Kidney epithelial cell (primary cell): ENCODE measurements around the gene METTL26. TPM values are rescaled to one million over a fixed set of nuclear protein-coding genes. Genes with fewer than 3 reads are reported as not detected.
"Not testable (repeated sequence)": the region's sequence is repeated elsewhere in the genome, so short reads cannot be mapped to it uniquely, and the experiment has no call there.

Experiments
- DNase-seq: peaks from one replicate; pipeline ENCODE4 v3.0.0-alpha.2; 2010; ENCODE audit warnings: low read depth
- H3K27me3 ChIP-seq: 2 replicates; pipeline ENCODE4 v1.6.0; 2011; ENCODE audit warnings: low read length; ENCODE audit not compliant: control insufficient read depth, insufficient read depth
- H3K36me3 ChIP-seq: 2 replicates; pipeline ENCODE4 v1.5.1; 2011; ENCODE audit warnings: low read length; ENCODE audit not compliant: control insufficient read depth, insufficient read depth
- H3K4me3 ChIP-seq: 2 replicates; pipeline ENCODE4 v1.5.1; 2011; ENCODE audit warnings: low read depth, mild to moderate bottlenecking, control low read depth, low read length
- total RNA-seq: library from RNA; depleted of rRNA; stranded (reverse); fragments of >200 nt; gene quantifications from 2 replicates; pipeline ENCODE4 v1.2.3, GENCODE V29; 2015
- TF ChIP-seq, protein P1 (sequence below): IDR thresholded peaks from 2 replicates; pipeline ENCODE4 v1.5.1; 2011; ENCODE audit warnings: mild to moderate bottlenecking, moderate library complexity, low read length, control low read depth, inconsistent platforms; ENCODE audit not compliant: insufficient read depth, poor library complexity, severe bottlenecking

The METTL26 gene
- total RNA-seq, 1 donor from 2014 or later = 170 TPM

GRCh38 chr16:606656-607307 is 29.3 kb downstream of the METTL26 start:
- Histone ChIP-seq H3K27me3 (no peaks in the 10 kb centered on the region), H3K4me3 (no peak overlapping the region), H3K36me3 (no peaks in the 10 kb centered on the region)
- TF ChIP-seq, protein P1, sequence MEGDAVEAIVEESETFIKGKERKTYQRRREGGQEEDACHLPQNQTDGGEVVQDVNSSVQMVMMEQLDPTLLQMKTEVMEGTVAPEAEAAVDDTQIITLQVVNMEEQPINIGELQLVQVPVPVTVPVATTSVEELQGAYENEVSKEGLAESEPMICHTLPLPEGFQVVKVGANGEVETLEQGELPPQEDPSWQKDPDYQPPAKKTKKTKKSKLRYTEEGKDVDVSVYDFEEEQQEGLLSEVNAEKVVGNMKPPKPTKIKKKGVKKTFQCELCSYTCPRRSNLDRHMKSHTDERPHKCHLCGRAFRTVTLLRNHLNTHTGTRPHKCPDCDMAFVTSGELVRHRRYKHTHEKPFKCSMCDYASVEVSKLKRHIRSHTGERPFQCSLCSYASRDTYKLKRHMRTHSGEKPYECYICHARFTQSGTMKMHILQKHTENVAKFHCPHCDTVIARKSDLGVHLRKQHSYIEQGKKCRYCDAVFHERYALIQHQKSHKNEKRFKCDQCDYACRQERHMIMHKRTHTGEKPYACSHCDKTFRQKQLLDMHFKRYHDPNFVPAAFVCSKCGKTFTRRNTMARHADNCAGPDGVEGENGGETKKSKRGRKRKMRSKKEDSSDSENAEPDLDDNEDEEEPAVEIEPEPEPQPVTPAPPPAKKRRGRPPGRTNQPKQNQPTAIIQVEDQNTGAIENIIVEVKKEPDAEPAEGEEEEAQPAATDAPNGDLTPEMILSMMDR = no peak
- DNase-seq = no peak

DNA sequence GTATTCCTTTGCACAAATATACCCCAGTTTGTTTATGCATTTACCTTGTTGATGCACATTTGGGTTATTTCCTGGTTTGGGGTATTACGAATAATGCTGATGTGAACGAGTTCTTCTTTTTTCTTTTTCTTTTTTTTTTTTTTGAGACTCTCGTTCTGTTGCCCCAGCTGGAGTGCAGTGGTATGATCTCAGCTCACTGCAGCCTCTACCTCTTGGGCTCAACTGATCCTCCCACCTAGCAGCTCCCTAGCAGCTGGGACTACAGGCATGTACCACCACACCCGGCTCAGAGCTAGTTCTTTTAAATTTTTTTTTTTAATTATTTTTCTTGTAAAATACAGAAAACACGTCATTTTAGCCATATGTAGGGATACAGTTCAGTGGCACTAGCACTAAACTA is 32.2 kb downstream of the METTL26 start:
- no peak overlapping the region for H3K4me3 ChIP-seq
- H3K27me3 ChIP-seq = no peaks in the 10 kb centered on the region
- H3K36me3 ChIP-seq = no peaks in the 10 kb centered on the region
- TF ChIP-seq, protein P1 = no peak
- DNase-seq = no peak

GRCh38 chr16:600781-601180 is 35.3 kb downstream of the METTL26 start:
- H3K4me3 ChIP-seq = no peak overlapping the region
- TF ChIP-seq, protein P1 = peak; percentile 36
- H3K27me3 ChIP-seq = no peaks in the 10 kb centered on the region
- DNase-seq = no peak
- H3K36me3 ChIP-seq = no peaks in the 10 kb centered on the region

DNA sequence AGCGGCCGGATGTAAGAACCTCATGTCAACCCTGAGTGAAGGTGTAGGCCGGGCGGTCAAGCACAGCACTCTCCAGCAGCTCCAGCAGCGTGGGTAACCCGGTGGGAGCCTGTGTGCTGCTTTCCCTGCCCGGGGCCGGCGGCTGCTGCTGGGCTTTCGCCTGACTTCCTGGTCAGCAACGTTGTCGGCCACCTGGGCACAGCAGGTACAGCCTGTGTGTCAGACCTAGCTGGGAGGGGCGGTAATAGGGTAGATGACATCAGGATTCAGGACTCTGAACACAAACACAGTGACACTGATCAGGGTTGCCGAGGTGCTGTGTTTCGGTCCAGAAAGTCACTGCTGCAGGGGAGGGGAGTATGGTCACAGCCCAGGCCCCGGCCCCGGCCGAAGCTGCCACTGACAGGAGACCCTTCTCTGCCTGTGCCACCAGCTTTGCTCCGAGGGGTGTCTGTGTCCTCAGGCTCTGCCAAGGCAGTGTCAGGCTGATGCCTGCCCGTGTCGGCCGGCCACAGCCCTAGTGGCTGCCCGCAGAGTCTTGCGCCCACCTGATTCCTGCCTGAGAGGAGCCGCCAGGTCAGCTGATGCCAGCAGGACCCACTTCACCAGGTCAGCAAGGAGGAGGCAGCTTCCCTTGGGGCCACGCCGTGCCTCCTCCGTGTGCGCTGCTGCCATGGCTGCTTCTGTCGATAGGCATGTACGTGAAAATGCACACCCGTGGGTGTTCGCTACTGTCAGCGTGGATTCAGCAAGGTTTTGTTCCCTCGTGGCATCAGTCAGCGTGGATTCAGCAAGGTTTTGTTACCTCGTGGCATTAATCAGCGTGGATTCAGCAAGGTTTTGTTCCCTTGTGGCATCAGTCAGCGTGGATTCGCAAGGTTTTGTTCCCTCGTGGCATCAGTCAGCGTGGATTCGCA is 37.0 kb downstream of the METTL26 start:
- Histone ChIP-seq H3K27me3 (no peaks in the 10 kb centered on the region), H3K4me3 (no peak overlapping the region), H3K36me3 (no peaks in the 10 kb centered on the region)
- TF ChIP-seq, protein P1 = no peak
- no peak for DNase-seq

DNA sequence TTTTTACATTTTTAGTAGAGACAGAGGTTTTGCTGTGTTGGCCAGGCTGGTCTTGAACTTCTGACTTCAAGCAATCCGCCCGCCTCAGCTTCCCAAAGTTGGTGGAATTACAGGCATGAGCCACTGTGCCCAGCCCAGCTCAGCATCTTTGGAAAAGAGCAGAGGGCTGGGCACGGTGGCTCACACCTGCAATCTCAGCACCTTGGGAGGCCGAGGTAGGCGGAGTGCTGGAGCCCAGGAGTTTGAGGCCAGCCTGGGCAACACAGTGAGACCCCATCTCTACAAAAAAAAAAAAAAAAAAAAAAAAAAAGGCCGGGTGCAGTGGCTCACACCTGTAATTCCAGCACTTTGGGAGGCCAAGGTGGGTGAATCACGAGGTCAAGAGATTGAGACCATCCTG is 38.5 kb downstream of the METTL26 start:
- not testable (repeated sequence) for DNase-seq, H3K4me3 ChIP-seq, H3K36me3 ChIP-seq, H3K27me3 ChIP-seq

GRCh38 chr16:596736-597060 is 39.4 kb downstream of the METTL26 start:
- Histone ChIP-seq H3K36me3 (no peaks in the 10 kb centered on the region), H3K27me3 (no peaks in the 10 kb centered on the region), H3K4me3 (no peak overlapping the region)
- no peak for DNase-seq
- TF ChIP-seq, protein P1 = no peak
